Loucy (cell line): ENCODE results near the gene CPPED1.

ENCODE experiments used
- H2AFZ ChIP-seq: fragments of 200-600 bp; sonication (generic); 2 replicates; pipeline ENCODE4 v1.6.0; 2016; ENCODE audit warnings: antibody characterized with exemption, mild to moderate bottlenecking, low read length, moderate library complexity
- H3F3A ChIP-seq: fragments of 200-600 bp; 2 replicates; pipeline ENCODE4 v1.6.0; 2016; ENCODE audit warnings: antibody characterized with exemption, low read depth, mild to moderate bottlenecking
- H3K27me3 ChIP-seq: fragments of 200-600 bp; sonication (generic); 2 replicates; pipeline ENCODE4 v1.6.1; 2014; ENCODE audit warnings: low read length, mild to moderate bottlenecking; ENCODE audit not compliant: insufficient read depth, poor library complexity, severe bottlenecking
- H3K36me3 ChIP-seq: fragments of 200-600 bp; sonication (generic); 2 replicates; pipeline ENCODE4 v1.6.1; 2016; ENCODE audit warnings: low read length; ENCODE audit not compliant: insufficient read depth
- H3K4me1 ChIP-seq: fragments of 200-600 bp; sonication (generic); 2 replicates; pipeline ENCODE4 v1.5.1; 2014; ENCODE audit warnings: low read length, mild to moderate bottlenecking; ENCODE audit not compliant: insufficient read depth, poor library complexity, severe bottlenecking
- H3K4me2 ChIP-seq: fragments of 200-600 bp; sonication (generic); 2 replicates; pipeline ENCODE4 v1.6.0; 2014; ENCODE audit warnings: antibody characterized with exemption, low read length, low read depth, mild to moderate bottlenecking; ENCODE audit not compliant: poor library complexity, severe bottlenecking
- H3K4me3 ChIP-seq: fragments of 200-600 bp; sonication (generic); 2 replicates; pipeline ENCODE4 v1.5.1; 2014; ENCODE audit warnings: low read length, mild to moderate bottlenecking, mixed read lengths; ENCODE audit not compliant: poor library complexity, severe bottlenecking
- H3K79me2 ChIP-seq: fragments of 200-600 bp; sonication (generic); 2 replicates; pipeline ENCODE4 v1.6.1; 2014; ENCODE audit warnings: low read length; ENCODE audit not compliant: insufficient read depth
- H3K9ac ChIP-seq: fragments of 200-600 bp; sonication (generic); 2 replicates; pipeline ENCODE4 v1.6.0; 2014; ENCODE audit warnings: mild to moderate bottlenecking, low read depth, low read length, moderate library complexity; ENCODE audit not compliant: poor library complexity, severe bottlenecking
- H3K9me2 ChIP-seq: fragments of 200-600 bp; sonication (generic); replicated peaks from 2 replicates; pipeline ENCODE4 v1.6.1; 2016; ENCODE audit warnings: low read depth, low read length, mixed read lengths
- H3K9me3 ChIP-seq: fragments of 200-600 bp; sonication (generic); 2 replicates; pipeline ENCODE4 v1.6.1; 2014; ENCODE audit warnings: mild to moderate bottlenecking, antibody characterized with exemption, low read length, low read depth; ENCODE audit not compliant: insufficient read depth
- H4K20me1 ChIP-seq: fragments of 200-600 bp; sonication (generic); 2 replicates; pipeline ENCODE4 v1.6.0; 2014; ENCODE audit warnings: antibody characterized with exemption, low read length, mild to moderate bottlenecking; ENCODE audit not compliant: insufficient read depth, poor library complexity, severe bottlenecking
- EZH2phosphoT487 ChIP-seq: fragments of 200-600 bp; IDR thresholded peaks from 2 replicates; pipeline ENCODE4 v1.6.1; 2018; ENCODE audit warnings: antibody characterized with exemption, mild to moderate bottlenecking, moderate library complexity, borderline replicate concordance
- TF ChIP-seq, protein P1 (sequence below): fragments of 200-600 bp; sonication (generic); conservative IDR thresholded peaks from 2 replicates; pipeline ENCODE4 v1.5.1; 2014; ENCODE audit warnings: mild to moderate bottlenecking, antibody characterized with exemption, low read length

CPPED1 gene

DNA sequence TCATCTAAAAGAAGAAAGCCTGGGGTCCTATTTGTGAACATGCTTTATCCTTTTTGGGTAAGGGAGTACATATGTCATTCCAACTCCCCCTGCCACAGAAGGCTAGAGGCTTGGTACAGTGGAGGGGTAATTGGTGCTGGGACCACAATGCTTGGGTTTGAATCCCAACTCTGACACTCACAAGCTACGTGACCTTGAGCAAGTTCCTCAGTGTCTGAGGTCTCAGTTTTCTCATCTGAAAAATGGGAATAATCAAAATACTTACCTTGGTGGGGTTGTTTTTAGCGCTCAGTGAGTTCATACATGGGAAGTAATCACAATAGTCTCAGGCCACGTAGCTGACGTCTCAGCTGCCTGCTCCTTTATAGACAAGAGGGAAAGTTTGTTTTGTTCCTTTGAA is 150.8 kb downstream of the CPPED1 start:
- Histone ChIP-seq H3K36me3 (no peaks in the 10 kb centered on the region), H3K4me3 (no peak overlapping the region), H3K79me2 (no peaks in the 10 kb centered on the region), H3F3A (no peaks in the 10 kb centered on the region), H3K4me2 (no peak overlapping the region), H3K9ac (no peak overlapping the region), H3K4me1 (no peaks in the 10 kb centered on the region), H3K9me2 (no peaks in the 10 kb centered on the region), H3K9me3 (no peaks in the 10 kb centered on the region), H3K27me3 (no peaks in the 10 kb centered on the region), H4K20me1 (no peaks in the 10 kb centered on the region), H2AFZ (no peak overlapping the region)
- TF ChIP-seq, protein P1, sequence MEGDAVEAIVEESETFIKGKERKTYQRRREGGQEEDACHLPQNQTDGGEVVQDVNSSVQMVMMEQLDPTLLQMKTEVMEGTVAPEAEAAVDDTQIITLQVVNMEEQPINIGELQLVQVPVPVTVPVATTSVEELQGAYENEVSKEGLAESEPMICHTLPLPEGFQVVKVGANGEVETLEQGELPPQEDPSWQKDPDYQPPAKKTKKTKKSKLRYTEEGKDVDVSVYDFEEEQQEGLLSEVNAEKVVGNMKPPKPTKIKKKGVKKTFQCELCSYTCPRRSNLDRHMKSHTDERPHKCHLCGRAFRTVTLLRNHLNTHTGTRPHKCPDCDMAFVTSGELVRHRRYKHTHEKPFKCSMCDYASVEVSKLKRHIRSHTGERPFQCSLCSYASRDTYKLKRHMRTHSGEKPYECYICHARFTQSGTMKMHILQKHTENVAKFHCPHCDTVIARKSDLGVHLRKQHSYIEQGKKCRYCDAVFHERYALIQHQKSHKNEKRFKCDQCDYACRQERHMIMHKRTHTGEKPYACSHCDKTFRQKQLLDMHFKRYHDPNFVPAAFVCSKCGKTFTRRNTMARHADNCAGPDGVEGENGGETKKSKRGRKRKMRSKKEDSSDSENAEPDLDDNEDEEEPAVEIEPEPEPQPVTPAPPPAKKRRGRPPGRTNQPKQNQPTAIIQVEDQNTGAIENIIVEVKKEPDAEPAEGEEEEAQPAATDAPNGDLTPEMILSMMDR: no peak
- no peak for TF ChIP-seq EZH2phosphoT487

DNA sequence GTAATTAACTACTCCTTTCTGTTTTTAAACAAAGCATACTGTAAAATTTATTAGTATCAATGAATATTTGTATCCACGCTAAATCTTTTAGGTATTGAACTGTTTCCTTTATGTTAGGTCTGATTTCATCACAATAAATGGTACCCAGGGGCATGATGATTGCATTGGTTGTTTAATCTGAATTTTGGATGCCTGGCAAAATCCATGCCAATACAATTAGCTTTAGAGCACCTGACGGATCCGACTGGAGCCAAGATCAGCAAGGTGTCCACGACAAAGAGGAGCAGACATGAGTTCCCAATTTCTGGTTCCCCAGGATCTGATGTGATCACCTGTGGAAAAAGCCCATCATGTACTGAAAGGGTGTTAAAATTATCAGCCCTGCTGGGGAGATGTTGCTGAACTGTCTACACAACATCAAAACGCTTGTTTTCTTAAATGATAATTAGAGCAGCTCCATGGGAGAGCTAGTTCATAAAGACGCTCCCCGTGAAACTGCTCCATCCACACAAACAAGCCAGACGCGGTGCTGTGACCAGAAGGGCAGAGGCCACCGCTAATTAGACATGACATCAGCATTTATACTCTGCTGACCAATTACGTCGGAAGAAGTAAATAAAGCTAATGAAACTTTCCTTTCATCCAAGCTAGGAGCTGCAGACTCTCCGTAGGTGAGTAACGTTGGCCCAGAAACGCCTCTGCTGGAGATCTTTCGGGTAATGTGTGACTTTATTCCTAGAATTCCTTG is 151.7 kb downstream of the CPPED1 start:
- Histone ChIP-seq H3K27me3 (no peaks in the 10 kb centered on the region), H3K9me2 (no peaks in the 10 kb centered on the region), H3K9me3 (no peaks in the 10 kb centered on the region), H4K20me1 (no peaks in the 10 kb centered on the region), H3K79me2 (no peaks in the 10 kb centered on the region), H3K9ac (no peak overlapping the region), H3K4me3 (no peak overlapping the region), H3K36me3 (no peaks in the 10 kb centered on the region), H2AFZ (no peak overlapping the region), H3K4me2 (no peak overlapping the region), H3K4me1 (peaks cover 2% of the 10 kb centered on the region), H3F3A (no peaks in the 10 kb centered on the region)
- TF ChIP-seq, protein P1: no peak
- TF ChIP-seq EZH2phosphoT487: no peak

DNA sequence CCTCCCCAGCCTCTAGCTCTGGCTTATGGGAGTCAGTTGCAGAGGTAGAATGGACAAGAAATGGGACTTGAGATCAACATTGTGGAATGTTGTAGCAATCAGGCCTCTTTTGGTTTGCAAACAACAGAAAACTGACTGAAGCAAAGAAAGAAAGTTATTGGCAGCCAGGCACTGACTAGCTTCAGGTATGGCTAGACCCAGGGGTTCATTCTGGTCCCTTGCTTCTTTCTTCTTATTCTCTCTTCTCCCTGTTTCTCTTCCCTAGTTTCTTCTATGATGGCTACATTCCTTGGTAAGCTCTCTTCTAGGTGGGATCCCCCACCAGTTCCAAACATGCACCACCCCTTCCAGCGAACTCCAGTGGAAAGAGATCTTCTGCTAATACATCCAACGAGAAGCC is 154.3 kb downstream of the CPPED1 start:
- Histone ChIP-seq H3K36me3 (no peaks in the 10 kb centered on the region), H3K9me3 (no peaks in the 10 kb centered on the region), H2AFZ (no peak overlapping the region), H3K9me2 (no peaks in the 10 kb centered on the region), H3K27me3 (no peaks in the 10 kb centered on the region), H3K9ac (no peak overlapping the region), H3K4me2 (no peak overlapping the region), H3K4me1 (peaks cover 11% of the 10 kb centered on the region), H4K20me1 (no peaks in the 10 kb centered on the region), H3F3A (no peaks in the 10 kb centered on the region), H3K4me3 (no peak overlapping the region), H3K79me2 (no peaks in the 10 kb centered on the region)
- TF ChIP-seq, protein P1: no peak
- no peak for TF ChIP-seq EZH2phosphoT487
